Lung microvascular endothelial cell (primary cell): ENCODE data around the gene GABRR2. TPM values are rescaled to one million over a fixed set of nuclear protein-coding genes. Genes with fewer than 3 reads are reported as not detected.

Experiments
- DNase-seq, 2 donors: peaks; one replicate each; pipeline versions ENCODE4 v3.0.0 to v3.0.0-alpha.2; 2010; ENCODE audit warnings: low read depth in 2 of 2
- total RNA-seq: library from RNA; depleted of rRNA; stranded (reverse); fragments of >200 nt; gene quantifications from 2 replicates; pipeline ENCODE4 v1.2.1, GENCODE V29; 2014

GABRR2 gene
- total RNA-seq, 1 donor from 2014 or later: 0.40 TPM

GRCh38 chr6:89214197-89214596 lies 100.9 kb downstream of the GABRR2 start:
- DNase-seq: no peak

DNA sequence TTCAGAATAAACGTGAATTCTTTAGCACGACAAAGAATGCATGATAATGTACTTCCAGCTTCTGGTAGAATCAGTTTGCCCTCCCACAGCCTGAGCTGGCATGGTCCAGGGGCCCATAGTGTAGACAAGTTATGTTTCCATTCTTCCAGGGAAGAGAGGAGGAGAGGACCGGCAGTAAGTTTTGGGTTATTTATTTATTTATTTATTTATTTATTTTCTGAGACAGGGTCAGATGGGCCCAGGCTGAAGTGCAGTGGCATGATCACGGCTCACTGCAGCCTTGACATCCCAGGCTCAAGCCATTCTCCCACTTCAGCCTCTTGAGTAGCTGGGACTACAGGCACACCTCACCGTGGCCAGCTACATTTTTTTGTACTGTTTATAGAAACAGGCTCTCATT lies 102.6 kb downstream of the GABRR2 start:
- DNase-seq: no peak

DNA sequence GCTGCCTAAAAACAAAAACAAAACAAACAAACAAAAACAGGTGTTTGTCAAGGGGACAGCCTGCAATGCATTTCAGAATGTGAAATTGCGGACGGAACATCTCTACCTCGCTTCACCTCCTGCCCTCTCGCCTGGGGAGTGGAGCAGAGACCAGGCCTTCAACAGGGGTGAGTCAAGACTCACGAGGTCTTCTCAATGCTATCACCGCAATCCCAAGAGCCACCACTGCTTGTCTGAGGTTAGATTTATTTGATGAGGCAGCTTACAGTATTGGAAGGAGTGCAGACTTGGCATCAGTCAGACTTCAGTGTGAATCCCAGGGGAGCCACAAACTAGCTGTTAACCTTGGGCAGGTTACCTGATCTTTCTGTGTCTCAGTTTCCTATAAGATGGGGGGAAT lies 105.6 kb downstream of the GABRR2 start:
- DNase-seq: no peak

DNA sequence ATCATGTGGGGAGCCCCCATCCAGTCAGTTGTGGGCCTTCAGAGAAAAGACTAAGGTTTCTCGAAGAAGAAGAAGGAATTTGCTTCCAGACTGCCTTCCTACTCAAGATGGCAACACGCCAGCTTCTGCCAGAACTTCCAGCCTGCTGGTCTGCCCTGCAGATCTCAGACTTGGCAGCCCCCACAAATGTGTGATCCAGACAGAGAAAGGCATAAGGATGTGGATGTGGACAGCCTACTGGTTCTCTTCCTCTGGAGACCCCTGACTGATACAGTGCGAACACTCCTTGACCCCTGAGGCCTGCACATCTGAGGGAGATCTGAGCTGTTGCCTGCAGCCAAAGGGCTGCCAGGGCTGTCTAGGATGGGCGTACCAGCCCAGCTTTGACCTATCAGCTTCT lies 106.5 kb downstream of the GABRR2 start:
- DNase-seq: no peak

Other genes with a start within 250 kb of the GABRR2 start
- gene PNRC1, start 234.5 kb downstream of the GABRR2 start, total RNA-seq: 41.6 and 42.9 TPM in 2 replicates
- under 0.01 TPM in 1 of 2 replicates, not detected in the other for gene SRSF12, start 197.2 kb downstream of the GABRR2 start, total RNA-seq
- gene PM20D2, start 169.2 kb downstream of the GABRR2 start, total RNA-seq: 1.2 and 3.7 TPM in 2 replicates
- gene GABRR1, start 97.9 kb downstream of the GABRR2 start, total RNA-seq: not detected in 2 replicates
- 45.2 and 55.8 TPM in 2 replicates for gene UBE2J1, start 37.4 kb upstream of the GABRR2 start, total RNA-seq
- gene RRAGD, start 97.0 kb upstream of the GABRR2 start, total RNA-seq: 0.22 and 0.60 TPM in 2 replicates
- 3.7 and 13.9 TPM in 2 replicates for gene ANKRD6, start 117.9 kb upstream of the GABRR2 start, total RNA-seq